NCI-H446 treated with DMSO at 0.1 percent for 48 hours (cell line): Measurements from ENCODE around the gene GLIPR2.
A peak's percentile ranks its signal among the peaks of the same experiment; 100 is the strongest.
"Not testable (repeated sequence)": the region's sequence is repeated elsewhere in the genome, so short reads cannot be mapped to it uniquely, and the experiment has no call there.

Experiments
- DNase-seq: peaks from one replicate; lab custom pipeline; 2025; lab: John Stamatoyannopoulos, UW

GLIPR2 gene

DNA sequence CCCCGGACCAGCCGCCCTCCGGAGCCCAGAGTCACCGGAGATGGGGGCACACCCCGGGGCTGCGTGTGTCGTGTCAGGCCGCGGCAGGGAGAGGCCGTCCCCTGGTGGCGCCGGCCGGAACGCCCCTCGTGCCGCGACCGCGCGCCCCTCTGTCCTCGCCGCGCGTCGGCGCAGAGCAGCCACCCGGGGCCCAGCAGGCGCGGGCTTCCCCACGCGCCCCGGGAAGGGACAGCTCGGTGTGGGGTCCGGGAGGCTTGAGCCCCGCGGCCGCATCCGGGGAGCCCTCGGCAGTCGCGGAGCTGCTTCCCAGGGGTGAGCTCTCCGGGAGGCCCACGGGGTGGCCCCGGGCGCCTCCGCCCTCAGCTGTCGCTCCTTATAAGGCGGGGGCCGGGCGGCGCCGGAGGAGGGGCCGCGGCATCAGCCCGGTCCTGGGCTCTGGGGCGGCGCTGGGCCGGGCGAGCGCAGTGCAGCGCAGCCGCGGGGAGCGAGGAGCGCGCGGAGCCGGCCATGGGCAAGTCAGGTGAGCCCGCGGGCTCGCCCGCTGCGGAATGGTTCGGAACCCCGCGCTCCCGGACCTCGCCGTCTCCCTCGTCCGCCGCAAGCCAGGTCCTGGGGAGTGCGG, at the start of gene GLIPR2:
Gene GLIPR2 (plus strand): TSS at position 462 of the 622 bp plus-strand sequence. CDS start 46 bp downstream, at position 508.
- DNase-seq: no peak

DNA sequence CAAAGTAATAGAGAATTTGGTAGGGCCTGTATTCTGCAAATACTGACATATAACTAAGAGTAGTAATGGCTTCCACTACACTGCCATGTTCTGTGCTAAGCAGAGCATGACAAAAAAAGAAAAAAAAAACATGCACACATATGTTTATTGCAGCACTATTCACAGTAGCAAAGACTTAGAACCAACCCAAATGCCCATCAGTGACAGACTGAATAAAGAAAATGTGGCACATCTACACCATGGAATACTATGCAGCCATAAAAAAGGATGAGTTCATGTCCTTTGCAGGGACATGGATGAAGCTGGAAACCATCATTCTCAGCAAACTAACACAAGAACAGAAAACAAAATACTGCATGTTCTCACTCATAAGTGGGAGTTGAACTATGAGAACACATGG, 49.5 kb upstream of the GLIPR2 start:
- DNase-seq: not testable (repeated sequence)

DNA sequence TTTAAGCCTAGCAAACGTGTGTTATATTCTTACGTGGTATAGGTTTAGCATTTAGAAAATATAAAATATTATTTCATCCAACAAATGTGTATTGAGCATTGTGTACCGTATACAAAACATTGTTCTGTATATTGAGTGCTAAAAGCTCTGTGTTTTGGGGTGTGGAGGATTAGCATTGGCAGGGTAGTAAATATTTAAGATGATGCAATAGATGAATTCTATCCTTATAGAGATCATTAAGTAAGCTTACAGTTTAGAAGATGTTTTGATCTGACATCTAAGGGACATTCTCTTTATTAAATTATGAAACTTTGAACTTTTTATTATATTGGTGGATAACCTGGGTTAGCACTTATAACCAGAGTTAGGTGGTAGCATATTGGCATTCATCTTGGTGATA, 48.5 kb upstream of the GLIPR2 start:
- no peak for DNase-seq

DNA sequence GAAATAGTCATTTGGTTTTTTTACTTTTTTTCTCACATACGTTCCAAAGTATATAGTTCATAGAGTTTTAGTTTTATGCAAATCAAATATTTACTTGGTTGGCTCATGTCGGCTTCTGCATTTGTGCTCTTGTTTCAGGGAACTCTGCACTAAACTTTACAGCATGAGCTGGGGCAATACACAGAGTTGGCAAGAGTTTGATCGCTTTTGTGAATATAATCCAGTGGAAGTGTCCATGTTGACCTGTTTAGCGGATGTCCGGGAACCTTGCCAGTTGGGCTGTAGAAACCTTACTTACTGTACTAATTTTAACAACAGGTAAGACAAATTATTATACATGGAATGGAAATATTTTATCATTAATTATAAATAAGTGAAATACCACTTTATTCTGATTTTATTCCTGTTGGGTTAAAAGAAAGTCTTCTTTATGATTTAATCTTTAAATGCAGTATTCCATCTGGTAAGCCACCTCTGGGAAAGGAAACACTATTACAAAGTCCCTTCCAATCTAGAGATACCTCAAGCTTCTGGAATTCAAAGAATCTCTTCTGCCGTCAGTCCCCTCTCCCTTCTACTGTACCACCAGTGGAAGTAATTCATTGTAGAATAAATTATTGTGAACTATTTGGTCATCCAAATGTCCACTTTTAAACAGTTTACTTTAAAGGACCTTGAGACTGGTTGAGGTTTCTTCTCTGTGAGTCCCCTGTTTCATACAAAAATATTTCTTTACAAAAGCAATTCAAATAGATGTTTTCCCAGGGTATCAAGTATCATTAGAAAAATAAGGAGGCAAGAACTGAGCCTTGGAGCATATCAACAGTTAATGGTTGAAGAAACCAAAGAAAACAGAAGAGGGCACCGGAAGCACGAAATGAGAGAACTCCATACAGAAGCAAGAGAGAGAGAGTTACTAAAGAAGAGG, 45.2 kb upstream of the GLIPR2 start:
- DNase-seq: no peak

- DNase-seq: no peak
Measured at GRCh38 chr9:36092014-36092413, 44.5 kb upstream of the GLIPR2 start.

DNA sequence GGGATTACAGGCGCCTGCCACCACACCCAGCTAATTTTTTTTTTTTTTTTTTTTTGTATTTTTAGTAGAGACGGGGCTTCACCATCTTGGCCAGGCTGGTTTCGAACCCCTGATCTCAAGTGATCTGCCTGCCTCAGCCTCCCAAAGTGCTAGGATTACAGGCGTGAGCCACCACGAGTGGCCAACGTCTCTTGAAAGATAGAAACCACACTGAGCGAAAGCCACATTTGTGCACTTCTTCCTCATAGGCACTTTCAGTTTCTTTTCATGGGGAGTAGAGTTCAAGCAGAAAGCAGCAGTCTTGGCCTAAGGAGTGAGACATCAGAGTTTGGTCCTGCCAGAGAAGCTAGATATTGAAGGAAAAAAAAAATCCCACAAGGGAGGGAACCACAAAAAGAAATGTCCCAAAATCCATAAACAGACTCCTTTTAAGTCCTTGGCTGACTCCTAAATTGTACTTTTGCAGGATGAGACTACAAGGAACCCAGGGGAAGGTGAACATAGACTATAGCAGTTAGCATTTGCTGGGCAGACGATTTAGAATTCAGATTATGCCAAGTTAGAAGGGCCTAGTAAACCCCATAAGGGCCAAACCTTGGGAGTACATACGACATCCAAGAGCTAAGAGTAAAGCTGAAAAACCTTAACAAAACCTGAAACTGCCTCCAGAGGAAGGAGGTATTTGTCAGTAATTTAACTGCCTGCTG, 43.9 kb upstream of the GLIPR2 start:
- no peak for DNase-seq

DNA sequence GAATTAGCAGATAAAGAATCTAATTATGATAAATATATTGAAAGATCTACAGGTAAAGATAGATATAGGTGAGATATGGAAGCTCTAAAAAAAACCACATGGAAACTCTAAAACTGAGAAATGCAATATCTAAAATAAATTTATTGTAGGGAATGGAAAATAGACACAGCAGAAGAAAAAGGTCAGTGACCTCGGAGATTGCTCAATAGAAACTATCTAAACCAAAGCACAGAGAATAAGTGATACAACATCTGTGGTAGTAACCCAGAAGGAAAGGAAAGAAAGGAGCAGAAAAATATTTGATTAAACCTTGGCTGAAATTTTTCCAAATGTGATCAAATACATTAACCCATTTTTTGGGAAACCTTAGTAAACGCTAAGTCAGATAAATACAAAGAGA, 43.1 kb upstream of the GLIPR2 start:
- no peak for DNase-seq

- DNase-seq: no peak
Measured at GRCh38 chr9:36099718-36100117, 36.8 kb upstream of the GLIPR2 start.

DNA sequence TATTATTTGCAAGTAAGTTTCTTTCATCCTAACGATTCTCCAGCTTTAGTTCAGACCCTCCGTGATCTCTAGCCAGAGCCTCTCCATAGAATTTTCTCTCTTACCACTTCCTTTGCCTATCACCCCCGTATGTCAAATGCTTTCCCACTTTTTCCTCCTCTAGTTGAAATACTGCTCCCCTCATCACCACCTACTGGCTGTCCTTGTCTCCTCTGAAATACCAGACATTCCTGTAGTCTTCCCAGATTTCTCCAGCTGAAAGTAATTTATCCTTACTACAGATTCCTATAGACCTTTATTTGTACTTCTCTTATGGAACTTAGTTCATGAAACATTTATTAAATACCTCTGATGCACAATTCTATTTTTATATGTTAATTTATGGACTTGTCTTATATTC, 36.0 kb upstream of the GLIPR2 start:
- DNase-seq: no peak

GRCh38 chr9:36101916-36102741, 34.4 kb upstream of the GLIPR2 start:
- DNase-seq: no peak

- peak; percentile 47 for DNase-seq
Measured at GRCh38 chr9:36102742-36103495, 33.6 kb upstream of the GLIPR2 start.

- DNase-seq: no peak
Measured at GRCh38 chr9:36109071-36109470, 27.5 kb upstream of the GLIPR2 start.

- no peak for DNase-seq
Measured at GRCh38 chr9:36110434-36110833, 26.1 kb upstream of the GLIPR2 start.

DNA sequence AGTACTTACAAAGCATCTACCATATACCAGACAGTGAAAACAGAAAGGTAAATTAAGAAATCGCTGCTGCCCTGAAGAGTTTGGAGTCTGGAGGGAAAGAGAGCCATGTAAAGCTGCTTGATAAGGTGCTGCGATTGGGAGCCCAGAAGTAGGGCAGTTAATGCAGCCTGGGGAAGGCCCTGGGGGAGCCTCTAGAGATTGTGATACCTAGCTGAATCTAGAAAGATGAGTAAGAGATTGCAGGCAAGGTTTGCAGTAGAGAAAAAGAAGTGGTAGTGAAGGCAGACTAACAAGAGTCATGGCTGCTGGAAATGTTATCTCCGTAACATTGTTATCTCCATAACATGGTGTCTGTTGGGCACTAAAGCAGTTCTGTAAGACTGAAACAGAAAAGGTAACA, 24.0 kb upstream of the GLIPR2 start:
- no peak for DNase-seq

DNA sequence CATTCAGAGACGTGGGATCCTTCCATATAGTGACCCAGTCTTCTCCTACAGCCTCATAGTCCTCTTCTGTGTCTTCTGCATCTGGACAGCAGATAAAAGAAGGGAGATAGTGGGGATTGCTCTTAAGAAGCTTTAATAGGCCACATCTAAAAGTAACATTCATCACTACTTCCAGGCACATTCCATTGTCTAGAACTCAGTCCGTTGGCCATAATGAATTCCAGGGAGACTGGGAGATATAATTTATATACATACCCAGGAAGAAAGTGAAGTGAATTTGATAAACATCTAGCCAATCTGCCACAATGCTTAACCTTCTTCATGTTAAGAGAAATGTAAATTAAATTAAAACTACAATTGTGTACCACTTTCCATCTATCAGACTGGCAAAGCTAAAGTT, 22.5 kb upstream of the GLIPR2 start:
- DNase-seq: no peak

DNA sequence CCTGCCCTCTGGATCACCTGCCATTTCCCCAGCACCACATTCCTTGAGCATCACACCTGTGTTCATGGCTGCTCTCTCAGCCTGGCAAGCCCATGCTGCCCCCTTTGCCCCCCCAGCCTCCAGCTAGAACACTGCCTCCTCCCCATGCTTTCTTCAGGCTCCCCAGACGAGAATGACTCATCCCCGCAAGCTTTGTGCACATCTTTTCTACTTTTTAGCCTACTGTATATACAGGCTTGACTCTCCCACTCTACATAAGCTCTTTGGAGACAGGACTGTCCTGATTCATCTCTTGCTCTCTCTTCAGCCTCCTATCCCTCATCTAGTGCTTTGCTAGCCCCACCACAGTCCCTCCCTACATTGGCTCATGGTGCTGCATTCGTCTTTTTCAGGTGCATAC, 19.9 kb upstream of the GLIPR2 start:
- DNase-seq: no peak

DNA sequence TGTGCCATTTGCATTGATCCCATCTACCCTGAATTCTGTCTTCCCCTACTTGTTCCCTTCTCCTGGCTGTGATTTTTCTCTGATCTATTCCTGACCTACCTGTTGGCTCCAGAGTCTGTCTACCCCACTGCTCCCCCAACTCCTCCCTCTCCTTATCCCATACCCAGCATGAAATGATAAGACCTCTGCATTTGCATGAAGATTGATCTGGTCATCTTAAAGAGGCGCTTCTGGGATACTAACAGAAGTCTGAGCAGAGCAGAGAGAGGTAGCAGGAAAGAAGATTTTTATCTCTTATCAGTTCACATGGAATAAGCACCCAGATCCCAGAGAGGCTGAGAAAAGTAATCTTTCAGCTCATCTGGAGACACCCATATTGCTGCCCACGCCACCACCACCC, 18.3 kb upstream of the GLIPR2 start:
- DNase-seq: no peak

- DNase-seq: no peak
Measured at GRCh38 chr9:36118706-36119105, 17.8 kb upstream of the GLIPR2 start.

DNA sequence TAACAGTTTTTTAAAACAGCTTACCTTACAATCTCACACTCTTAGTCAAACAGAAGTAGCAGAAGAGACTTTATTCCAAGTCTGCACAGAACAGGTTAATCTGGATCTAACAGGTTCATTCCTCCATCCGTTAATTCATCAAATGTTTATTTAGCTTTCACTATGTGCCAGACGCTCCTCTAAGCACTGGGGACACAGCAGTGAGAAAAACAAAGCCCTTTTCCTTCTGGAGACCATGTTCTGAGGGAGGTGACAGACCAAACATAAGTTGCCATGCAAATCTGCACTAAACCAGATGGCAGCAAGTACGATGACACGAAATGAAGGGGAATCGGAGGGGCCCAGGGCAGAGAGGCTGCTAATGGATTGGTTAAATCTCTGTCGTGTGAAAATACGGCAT, 17.1 kb upstream of the GLIPR2 start:
- DNase-seq: no peak

- DNase-seq: no peak
Measured at GRCh38 chr9:36120705-36121104, 15.8 kb upstream of the GLIPR2 start.

- no peak for DNase-seq
Measured at GRCh38 chr9:36121971-36122370, 14.6 kb upstream of the GLIPR2 start.
